Activated CD4-positive, CD25-positive, alpha-beta regulatory T cell (primary cell): ENCODE measurements around the gene MFSD1.

ENCODE experiments used
- DNase-seq, 4 experiments: peaks; one replicate each; lab custom pipeline; 2025; lab: John Stamatoyannopoulos, UW

The MFSD1 gene, protein sequence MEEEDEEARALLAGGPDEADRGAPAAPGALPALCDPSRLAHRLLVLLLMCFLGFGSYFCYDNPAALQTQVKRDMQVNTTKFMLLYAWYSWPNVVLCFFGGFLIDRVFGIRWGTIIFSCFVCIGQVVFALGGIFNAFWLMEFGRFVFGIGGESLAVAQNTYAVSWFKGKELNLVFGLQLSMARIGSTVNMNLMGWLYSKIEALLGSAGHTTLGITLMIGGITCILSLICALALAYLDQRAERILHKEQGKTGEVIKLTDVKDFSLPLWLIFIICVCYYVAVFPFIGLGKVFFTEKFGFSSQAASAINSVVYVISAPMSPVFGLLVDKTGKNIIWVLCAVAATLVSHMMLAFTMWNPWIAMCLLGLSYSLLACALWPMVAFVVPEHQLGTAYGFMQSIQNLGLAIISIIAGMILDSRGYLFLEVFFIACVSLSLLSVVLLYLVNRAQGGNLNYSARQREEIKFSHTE

DNA sequence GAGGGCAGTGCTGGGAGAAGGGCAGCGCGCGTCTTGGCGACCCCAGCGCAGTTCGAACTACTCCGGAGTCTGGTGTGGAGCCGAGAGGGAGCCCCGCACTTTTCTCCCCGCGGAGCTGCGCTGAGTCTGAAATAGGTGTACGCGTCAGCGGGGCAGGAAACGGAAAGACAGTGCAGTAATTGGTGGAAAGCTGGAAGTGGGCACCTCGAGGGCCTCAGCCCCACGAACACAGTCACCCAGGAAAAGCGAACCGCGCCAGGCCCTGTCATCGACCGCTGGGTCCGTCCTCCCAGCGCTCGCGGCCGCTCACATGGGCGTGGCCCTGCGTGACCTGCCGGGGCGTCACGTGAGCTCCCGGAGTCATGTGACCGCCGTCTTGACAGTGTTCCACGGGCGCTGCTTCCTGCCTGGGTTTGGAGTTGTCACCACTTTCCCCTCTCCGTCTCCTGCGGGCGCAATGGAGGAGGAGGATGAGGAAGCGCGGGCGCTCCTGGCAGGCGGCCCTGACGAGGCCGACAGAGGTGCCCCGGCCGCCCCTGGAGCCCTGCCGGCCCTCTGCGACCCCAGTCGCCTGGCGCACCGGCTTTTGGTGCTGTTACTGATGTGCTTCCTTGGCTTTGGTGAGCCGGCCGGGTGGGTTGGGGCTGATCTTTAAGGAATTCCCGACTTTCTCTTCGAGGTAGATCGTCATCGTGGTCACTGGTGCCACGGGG is at the start of gene MFSD1:
Gene MFSD1 (plus strand): TSS at position 359 of the 713 bp plus-strand sequence. CDS start 99 bp downstream, at position 458.
- peak; percentile 68 to 78 (median 72) for DNase-seq

DNA sequence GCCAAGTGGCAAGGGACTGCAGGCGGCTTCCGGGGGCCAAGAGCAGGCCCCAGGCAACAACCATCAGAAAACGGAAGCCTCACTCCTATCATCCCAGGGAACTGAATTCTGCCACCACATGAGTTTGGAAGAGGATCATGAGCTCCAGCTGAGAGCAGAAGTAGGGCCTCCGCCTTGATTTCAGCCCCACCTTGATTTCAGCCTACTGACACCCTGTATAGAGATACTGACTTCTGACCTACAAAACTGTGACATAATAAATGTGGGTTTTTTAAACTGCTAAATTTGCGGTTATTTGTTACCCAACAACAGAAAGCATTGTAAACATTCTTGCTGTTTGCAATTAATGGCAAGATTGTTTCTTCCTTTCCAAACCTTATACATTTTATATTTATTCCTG is 48.0 kb upstream of the MFSD1 start:
- no peak for DNase-seq

DNA sequence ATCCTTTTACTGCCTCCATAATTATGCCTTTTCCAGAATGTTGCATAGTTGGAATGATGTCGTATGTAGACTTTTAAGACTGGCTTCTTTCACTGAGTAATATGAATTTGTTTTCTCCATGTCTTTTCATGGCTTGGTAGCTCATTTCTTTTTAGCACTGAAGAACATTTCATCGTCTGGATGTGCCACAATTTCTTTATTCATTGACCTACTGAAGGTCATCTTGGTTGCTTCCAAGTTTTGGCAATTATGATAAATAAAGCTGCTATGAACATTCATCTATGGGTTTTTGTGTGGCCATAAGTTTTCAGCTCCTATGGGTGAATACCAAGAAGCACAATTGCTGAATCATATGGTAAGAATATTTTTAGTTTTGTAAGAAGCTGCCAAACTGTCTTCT is 46.4 kb upstream of the MFSD1 start:
- no peak for DNase-seq

DNA sequence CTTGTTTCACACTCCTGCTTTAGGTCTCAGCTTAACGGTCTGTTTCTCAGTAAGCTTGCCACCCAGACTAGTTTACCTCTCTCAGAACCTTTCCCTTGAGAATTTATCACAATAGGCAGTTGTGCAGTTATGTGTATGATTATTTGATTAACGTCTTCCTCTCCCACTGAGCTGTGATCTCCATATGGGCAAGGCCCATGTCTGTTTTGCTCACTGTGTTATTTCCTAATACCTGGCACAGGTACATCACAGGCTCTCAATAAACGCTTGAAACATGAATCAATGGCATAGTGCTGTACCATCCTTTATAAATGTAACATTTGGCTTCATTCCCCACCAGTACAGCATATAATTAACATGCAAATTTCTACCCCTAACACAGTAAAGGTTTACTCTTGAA is 40.5 kb upstream of the MFSD1 start:
- no peak for DNase-seq

DNA sequence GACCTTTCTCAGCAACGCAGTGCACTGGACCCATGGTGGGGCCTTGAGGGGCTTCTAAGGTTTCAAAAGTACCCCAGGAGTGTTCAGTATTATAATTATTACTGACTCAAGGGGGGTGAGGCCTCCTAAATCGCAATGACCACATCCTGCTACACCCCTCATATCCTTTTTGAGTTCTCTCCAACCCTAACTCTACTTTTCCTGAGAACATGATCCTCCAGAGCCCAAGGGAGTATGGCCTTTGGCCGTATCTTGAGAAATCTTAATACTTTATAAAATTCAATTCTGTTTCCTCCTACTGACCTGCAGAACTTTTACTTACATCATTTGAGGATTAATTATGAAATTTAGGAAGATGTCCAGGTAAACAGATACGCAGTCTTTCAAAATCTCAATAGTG is 39.2 kb upstream of the MFSD1 start:
- no peak for DNase-seq

DNA sequence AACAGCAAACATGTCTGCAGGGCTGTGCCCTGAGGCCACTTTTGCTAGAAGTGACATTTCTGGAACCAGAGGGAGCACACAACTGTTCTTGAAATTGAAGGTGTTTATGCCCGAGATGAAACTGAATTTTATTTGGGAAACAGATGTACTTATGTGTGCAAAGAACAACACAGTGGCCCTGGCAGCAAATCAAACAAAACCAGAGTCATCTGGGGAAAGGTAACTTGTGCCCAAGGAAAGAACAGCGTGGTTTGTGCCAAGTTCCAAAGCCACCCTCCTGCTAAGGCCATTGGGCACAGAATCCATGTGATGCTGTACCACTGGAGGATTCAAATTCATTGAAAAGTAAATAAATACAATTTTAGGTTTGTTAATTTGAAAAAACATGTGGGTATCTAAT is 38.4 kb upstream of the MFSD1 start:
- no peak for DNase-seq

DNA sequence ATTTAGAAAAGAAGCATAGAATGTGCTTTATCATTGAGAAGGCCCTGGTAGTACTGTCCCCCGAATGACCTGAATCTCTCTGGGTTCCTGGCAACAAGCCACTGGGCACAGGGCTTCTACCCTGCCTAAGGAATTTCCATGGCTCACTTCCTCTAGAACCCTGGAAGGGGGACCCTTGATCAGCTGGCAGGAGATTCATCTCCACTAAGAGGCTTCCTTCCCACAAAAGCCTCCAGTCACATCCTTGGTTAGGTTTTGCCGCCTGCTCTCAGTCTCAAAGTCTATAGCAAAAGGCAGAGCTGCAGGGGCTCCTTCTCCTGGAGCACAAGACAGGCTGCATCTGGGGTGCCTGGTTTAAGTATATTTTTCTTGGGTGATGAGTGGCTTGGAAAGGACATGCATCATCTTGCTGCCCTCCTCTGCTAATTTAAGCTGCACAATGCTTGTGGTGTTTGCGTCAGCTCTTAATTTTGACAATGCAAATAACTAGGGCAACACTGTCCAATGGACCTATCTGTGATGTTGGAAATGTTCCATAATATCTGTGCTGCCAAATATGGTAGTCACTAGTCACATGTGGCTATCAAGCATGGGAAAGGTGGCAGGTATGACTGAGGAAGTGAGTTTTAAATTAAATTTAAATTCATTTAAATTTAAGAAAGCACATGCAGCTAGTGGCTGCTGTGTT is 36.2 kb upstream of the MFSD1 start:
- DNase-seq: no peak

DNA sequence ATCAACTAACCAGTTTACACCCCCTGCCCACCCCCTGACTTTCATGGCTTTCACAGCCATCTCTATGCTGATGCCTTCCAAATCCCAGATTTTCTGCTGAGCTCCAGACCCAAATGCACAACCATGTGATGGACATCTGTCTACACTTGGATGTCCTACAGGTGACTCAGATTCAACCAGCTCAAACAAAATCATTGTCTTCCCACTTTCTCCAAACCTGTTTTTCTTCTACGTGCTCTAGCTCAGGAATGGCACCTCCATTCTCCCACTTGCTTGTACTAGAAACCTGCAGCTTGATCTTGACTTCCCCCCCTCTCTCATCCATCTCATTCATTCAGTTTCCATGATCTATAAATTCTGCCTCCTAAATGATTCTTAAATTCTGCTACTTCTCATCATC is 35.5 kb upstream of the MFSD1 start:
- no peak for DNase-seq

DNA sequence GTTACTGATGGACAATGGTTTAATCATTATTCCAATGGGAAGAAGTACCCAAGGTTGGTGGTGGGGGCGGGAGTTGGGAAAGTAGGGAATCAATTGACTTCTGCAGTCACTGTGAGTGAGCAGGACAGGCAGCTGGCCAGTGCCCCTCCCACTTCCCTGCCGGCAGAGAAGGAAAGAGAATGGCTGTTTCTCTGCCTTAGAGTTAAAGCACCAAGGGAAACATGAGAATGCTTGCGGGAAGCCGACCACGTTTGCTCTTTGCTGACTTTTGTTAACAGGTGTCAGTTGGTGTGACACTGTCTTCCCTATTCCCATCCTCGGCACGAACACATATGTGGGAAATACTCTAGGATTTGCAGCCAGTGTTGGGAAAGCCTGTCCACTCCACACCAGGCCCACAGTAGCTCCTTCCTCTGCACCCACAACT is 33.5 kb upstream of the MFSD1 start:
- DNase-seq: no peak

DNA sequence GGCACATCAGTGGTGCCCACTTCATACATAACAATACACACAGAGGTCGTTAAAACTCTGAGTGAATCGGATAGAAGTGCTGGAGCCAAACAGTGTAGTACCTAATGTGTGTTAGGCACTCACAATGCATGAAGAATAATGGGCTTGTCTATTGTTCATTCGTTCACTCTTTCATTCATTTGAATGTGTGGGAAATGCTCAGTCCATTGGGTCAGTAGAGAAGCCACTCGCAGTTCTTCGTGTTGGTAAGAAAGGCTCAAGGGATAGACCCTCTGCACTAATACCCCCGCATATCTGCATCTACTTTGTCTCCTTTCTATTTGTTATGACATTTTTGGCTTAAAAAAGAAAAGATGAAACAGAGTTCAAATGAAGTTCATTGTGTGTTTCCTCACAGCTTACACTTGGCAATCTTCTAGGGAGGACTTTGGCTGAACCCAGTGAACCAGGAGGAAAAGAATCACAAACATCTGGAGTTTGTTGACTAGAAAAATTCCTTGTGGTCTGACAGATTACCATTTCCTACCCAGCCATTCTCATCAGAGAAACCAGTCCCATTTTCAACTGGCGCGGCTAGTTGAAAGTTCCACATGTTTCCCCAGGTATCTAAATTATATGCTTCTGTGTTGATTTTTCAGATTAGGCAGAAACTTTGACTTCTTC is 32.8 kb upstream of the MFSD1 start:
- no peak for DNase-seq

DNA sequence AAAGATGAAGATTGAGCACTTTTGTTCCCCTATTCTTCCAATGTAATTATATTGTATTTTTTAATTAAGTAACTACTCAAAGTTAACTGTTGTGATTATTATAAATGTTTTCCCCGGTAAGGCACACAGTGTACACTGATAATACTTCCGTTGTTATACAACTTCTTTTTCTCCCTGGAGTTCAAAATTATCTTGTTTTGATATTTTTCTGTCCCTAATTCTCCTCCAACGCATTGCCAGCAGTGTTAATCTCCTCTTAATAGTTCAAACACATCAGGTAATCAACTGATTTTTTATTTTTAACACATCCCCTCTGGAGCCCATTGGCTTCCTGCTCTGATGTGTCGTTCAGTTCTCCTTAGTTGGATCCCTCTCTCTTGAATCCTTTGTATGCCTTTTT is 32.3 kb upstream of the MFSD1 start:
- DNase-seq: no peak

DNA sequence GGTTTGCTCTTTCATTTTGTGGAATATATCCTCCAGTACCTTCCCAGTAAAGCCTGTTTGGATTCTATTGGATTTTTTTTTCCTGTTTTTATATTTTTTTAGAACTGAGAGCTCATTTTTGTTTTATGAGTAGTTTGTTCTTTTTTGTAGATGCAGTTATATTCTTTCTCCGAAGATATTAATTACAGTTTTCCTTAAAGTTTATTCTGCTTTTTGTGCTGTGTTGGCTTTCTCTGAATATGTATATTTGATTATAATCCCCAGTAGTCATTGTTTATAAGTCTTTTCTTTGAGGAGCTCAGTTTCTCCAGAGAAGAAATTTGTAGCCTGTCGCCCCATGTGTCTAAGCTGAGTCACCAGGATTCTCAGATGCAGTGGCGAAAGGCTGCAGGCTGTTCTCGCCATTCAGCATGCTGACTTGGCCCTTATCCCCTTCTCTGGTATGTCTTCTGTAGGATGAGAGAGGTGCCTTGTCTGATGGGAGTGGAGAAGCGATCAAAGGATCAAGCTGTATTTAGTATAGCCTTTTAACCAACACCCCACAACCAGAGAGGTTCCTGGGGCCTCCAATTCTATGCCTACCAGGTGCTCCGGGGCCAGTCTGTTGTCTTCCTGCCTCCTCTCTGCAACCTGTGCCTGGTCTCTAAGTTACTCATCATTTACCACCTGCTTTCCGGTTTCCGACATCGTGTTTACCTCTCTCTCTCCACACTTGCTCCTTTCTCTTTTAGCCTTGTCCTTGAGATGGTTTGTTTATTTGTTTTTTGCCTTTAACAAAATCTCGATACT is 31.7 kb upstream of the MFSD1 start:
- DNase-seq: no peak

DNA sequence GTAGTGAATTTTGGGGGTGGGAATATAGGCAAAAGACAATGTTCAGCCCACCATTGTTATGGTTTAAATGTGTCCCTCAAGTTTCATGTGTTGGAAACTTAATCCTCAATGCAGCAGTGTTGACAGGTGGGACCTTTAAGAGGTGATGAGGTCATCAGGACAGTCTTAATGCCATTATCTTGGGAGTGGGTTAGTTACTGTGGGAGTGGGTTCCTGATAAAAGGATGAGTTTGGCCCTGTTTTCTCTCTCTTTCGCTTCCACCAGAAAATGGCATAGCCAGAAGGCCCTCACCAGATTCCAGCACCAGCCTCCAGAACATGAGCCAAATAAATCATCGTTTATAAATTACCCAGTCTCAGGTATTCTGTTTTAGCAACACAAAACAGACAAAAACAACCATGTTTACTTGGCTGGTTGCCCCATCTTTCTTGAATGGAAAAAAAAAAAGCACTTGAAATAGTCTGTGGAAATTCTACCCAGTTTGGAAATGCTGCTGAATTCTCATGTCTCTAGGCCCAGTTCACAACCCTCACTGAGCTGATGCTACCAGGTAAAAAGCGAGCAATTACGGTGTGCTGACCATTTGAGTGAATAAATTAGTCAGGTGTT is 31.0 kb upstream of the MFSD1 start:
- no peak for DNase-seq

DNA sequence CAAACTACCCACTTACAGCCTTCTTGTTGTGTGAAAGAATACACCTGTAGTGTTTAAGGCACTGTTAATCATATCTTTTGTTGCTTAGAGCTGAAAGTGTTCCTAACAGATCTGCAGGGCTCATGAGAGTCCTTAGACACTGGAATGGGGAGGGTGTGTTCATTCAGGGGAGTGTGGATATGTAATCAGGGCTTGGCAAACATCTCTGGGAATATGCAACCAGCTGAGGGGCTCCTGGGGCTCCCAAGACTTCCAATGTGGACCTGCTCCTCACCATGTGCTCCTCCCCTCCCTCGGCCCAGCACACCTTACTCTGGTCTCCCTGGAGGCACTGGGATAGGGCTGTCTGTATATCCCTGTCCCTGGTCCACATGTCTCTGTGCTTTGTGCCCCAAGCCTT is 30.3 kb upstream of the MFSD1 start:
- no peak for DNase-seq

DNA sequence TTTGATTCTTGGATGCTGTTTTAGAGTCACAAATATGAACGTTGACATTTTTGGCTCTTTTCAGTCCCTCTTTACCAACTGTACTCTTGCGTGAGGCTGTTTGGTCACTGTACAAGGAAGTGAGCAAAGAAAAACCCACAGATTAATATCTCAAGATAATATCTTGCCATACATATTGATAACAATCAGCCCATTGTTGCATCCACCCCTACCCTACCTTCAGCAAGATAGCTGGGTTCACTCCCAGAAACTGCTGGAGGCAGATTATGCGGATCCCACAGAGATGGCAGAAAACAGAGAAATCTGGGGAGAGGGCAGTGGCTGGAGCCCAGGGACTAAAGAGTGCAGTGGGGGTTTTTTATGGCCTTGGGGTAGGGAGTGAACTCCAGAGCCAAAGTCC is 29.9 kb upstream of the MFSD1 start:
- no peak for DNase-seq

DNA sequence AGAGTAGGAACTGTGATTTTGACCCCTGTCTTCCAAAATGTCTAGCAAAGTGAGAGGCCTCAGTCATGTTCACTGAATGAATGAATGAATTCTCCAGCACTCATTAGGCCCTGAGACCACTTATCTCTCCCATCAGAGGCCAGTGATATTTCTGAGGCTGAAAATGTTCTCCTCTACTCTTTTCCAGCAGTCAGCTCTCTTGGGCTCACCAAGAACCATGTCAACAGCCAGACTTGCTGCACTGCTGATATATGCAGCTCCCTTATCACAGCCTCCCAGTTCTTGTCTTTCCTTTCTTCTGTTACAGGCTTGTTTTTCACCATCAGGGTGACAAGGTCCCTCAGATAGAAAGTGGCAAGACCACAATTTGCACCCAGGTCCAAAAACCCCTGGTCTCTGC is 28.7 kb upstream of the MFSD1 start:
- DNase-seq: no peak

DNA sequence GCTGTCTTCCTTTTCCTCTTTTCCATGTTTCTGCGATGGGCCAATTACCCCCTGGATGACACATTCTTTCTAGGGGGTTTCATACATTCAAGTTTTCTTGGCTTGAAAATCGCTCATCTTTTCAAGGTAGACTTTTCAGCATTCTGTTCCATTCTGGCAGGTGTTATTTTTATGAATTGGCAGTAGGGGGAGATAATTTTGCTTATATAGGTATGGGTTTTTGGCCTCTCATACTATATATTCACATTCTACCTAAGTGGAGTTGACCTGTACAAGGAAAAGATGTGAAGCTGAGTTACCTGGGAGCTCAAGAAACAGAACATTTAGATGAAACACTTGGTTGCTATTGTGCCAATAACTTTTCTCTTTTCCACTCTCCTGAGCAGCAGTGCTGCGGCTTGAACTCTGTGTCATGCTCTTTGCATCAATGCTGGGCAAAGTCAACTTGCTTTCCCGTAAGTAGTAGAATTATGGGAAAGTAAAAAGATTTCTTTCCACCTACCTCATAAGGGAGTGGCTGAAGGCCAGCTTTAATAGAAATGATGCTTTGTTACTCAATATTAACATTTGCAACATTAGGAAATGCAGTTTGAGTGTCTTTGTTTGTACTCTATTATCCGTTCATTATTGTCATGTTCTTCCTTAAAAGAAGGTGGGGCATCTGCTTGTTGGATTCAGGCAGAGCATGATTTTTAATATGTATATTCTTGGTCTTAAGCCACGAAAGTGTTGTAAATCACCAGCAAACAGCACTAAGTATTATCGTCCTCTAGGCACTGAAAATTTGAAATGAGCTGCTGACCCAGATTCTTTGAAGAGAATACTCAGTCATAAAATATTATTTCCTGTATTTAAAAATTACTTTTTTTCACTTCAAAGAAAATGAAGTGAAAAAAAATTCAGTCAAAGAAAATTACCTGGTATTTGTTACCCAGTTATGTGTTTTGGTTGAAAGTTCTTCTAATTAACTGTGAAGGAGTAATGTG is 27.7 kb upstream of the MFSD1 start:
- DNase-seq: no peak

DNA sequence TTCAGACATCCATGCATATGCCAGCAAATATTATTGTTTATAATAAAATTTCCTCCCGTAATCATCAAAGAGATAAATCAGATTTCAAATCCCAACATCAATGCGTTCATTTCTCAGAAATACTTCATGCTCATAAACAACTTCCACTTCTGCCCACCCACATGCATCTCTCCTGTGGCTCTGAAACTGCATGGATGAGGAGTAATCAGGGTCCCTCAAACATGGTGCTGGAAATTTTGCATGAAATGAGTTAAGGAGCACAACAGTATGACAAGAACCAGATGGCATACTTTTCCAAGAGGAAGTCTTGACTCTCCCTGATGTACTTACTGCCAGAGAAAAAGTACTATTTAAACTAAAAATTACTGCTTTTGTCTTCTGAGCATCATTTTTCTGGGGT is 26.9 kb upstream of the MFSD1 start:
- no peak for DNase-seq
